Measurements from ENCODE around the gene RAB36.

Gene RAB36

DNA sequence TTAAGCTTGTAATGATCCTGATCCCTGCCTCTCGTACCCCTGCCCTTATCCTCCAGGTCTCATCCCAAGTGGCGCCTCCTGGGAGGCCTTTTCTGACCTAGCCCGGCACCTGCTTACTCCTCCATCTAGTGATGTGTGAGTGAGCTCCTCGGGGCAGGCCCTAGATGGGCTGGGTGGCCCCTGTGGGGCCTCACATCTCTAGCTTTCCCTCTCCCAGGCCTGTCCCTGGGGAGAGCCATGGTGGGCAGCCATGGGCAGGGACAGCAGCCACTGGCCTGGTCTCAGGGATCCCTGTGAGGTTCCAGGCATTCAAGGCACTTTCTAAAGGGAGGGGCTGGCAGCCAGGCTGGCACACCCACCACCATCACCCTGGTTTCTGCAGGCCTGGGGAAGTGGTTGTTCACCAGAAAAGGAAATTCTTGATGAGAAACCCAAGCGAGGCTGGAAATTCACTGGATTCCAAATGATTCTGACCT, 47.0 kb upstream of the RAB36 start:
- H3K9ac ChIP-seq (ENCODE audit: low read depth, low read length, poor library complexity, severe bottlenecking) = no peak overlapping the region
- no peaks in the 10 kb centered on the region for H3F3A ChIP-seq (ENCODE audit: low read depth)
- no peaks in the 10 kb centered on the region for H4K20me1 ChIP-seq (ENCODE audit: insufficient read depth, low read length, poor library complexity, severe bottlenecking)
- H3K27me3 ChIP-seq (ENCODE audit: insufficient read depth, low read length, poor library complexity, severe bottlenecking) = no peaks in the 10 kb centered on the region
- TF ChIP-seq EZH2phosphoT487 (IDR thresholded peaks at IDR 0.05; ENCODE audit: borderline replicate concordance) = no peak
- no peak for TF ChIP-seq CTCF (conservative IDR thresholded peaks at IDR 0.05; ENCODE audit: low read length)
- no peak overlapping the region for H3K4me3 ChIP-seq (ENCODE audit: low read length, poor library complexity, severe bottlenecking)
- no peaks in the 10 kb centered on the region for H3K9me2 ChIP-seq (replicated peaks; ENCODE audit: low read depth, low read length)
- H2AFZ ChIP-seq (ENCODE audit: low read length) = no peak overlapping the region
- no peaks in the 10 kb centered on the region for H3K9me3 ChIP-seq (ENCODE audit: insufficient read depth, low read depth, low read length)
- H3K79me2 ChIP-seq (ENCODE audit: insufficient read depth, low read length) = no peaks in the 10 kb centered on the region
- H3K36me3 ChIP-seq (ENCODE audit: insufficient read depth, low read length) = no peaks in the 10 kb centered on the region
- no peaks in the 10 kb centered on the region for H3K4me1 ChIP-seq (ENCODE audit: insufficient read depth, low read length, poor library complexity, severe bottlenecking)
- H3K4me2 ChIP-seq (ENCODE audit: low read depth, low read length, poor library complexity, severe bottlenecking) = no peak overlapping the region

- Histone ChIP-seq H3K4me2 (ENCODE audit: low read depth, low read length, poor library complexity, severe bottlenecking) (no peak overlapping the region), H3F3A (ENCODE audit: low read depth) (no peaks in the 10 kb centered on the region), H3K79me2 (ENCODE audit: insufficient read depth, low read length) (no peaks in the 10 kb centered on the region), H3K9me2 (replicated peaks; ENCODE audit: low read depth, low read length) (no peaks in the 10 kb centered on the region), H2AFZ (ENCODE audit: low read length) (no peak overlapping the region), H3K9me3 (ENCODE audit: insufficient read depth, low read depth, low read length) (no peaks in the 10 kb centered on the region), H3K27me3 (ENCODE audit: insufficient read depth, low read length, poor library complexity, severe bottlenecking) (no peaks in the 10 kb centered on the region), H3K4me1 (ENCODE audit: insufficient read depth, low read length, poor library complexity, severe bottlenecking) (no peaks in the 10 kb centered on the region), H3K9ac (ENCODE audit: low read depth, low read length, poor library complexity, severe bottlenecking) (no peak overlapping the region), H4K20me1 (ENCODE audit: insufficient read depth, low read length, poor library complexity, severe bottlenecking) (no peaks in the 10 kb centered on the region), H3K4me3 (ENCODE audit: low read length, poor library complexity, severe bottlenecking) (no peak overlapping the region), H3K36me3 (ENCODE audit: insufficient read depth, low read length) (no peaks in the 10 kb centered on the region)
- TF ChIP-seq EZH2phosphoT487 (IDR thresholded peaks at IDR 0.05; ENCODE audit: borderline replicate concordance) (no peak), CTCF (conservative IDR thresholded peaks at IDR 0.05; ENCODE audit: low read length) (no peak)
Measured at GRCh38 chr22:23098718-23099530, 46.4 kb upstream of the RAB36 start.

DNA sequence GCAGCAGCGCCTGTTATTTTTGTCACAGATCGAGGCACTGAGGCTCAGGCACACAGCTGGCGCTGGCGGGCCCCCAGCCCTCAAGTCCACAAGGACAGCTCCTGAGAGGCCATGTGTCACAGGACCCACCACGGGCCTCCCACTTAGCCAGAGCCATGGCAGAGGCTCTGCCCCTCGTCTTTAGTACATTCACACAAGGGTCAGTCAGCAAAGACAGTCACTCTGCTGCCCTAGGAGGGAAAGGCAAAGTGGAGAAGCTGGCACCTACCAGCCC, 45.8 kb upstream of the RAB36 start:
- Histone ChIP-seq H3K4me2 (ENCODE audit: low read depth, low read length, poor library complexity, severe bottlenecking) (no peak overlapping the region), H2AFZ (ENCODE audit: low read length) (no peak overlapping the region), H3K9me2 (replicated peaks; ENCODE audit: low read depth, low read length) (no peaks in the 10 kb centered on the region), H3K27me3 (ENCODE audit: insufficient read depth, low read length, poor library complexity, severe bottlenecking) (no peaks in the 10 kb centered on the region), H3F3A (ENCODE audit: low read depth) (no peaks in the 10 kb centered on the region), H4K20me1 (ENCODE audit: insufficient read depth, low read length, poor library complexity, severe bottlenecking) (no peaks in the 10 kb centered on the region), H3K4me3 (ENCODE audit: low read length, poor library complexity, severe bottlenecking) (no peak overlapping the region), H3K9ac (ENCODE audit: low read depth, low read length, poor library complexity, severe bottlenecking) (no peak overlapping the region), H3K36me3 (ENCODE audit: insufficient read depth, low read length) (no peaks in the 10 kb centered on the region), H3K9me3 (ENCODE audit: insufficient read depth, low read depth, low read length) (no peaks in the 10 kb centered on the region), H3K4me1 (ENCODE audit: insufficient read depth, low read length, poor library complexity, severe bottlenecking) (no peaks in the 10 kb centered on the region), H3K79me2 (ENCODE audit: insufficient read depth, low read length) (no peaks in the 10 kb centered on the region)
- no peak for TF ChIP-seq CTCF (conservative IDR thresholded peaks at IDR 0.05; ENCODE audit: low read length)
- no peak for TF ChIP-seq EZH2phosphoT487 (IDR thresholded peaks at IDR 0.05; ENCODE audit: borderline replicate concordance)
